Liver (tissue), 3 donors: ENCODE measurements around the gene CELA2A.
"Not testable (repeated sequence)": the region's sequence is repeated elsewhere in the genome, so short reads cannot be mapped to it uniquely, and the experiment has no call there.

ENCODE experiments used
- FOXA2 ChIP-seq: IDR thresholded peaks from 2 replicates; pipeline ENCODE4 v1.6.1; 2016; ENCODE audit warnings: antibody characterized with exemption
- JUND ChIP-seq, 2 donors: IDR thresholded peaks; 2 replicates each; pipeline ENCODE4 v1.6.1; 2016; ENCODE audit warnings: antibody characterized with exemption in 2 of 2
- RAD21 ChIP-seq, 2 donors: IDR thresholded peaks; 2 replicates each; pipeline ENCODE4 v1.6.1; 2016; ENCODE audit warnings: antibody characterized with exemption in 2 of 2, mild to moderate bottlenecking in 2 of 2
- TF ChIP-seq, protein P1 (sequence below): fragments of 150-350 bp; IDR thresholded peaks from 2 replicates; pipeline ENCODE4 v1.5.1; 2017; ENCODE audit warnings: improper control_type of control experiment, low read depth, low read length; ENCODE audit not compliant: missing input control
- donor health status: healthy.
- donor health status: healthy.

DNA sequence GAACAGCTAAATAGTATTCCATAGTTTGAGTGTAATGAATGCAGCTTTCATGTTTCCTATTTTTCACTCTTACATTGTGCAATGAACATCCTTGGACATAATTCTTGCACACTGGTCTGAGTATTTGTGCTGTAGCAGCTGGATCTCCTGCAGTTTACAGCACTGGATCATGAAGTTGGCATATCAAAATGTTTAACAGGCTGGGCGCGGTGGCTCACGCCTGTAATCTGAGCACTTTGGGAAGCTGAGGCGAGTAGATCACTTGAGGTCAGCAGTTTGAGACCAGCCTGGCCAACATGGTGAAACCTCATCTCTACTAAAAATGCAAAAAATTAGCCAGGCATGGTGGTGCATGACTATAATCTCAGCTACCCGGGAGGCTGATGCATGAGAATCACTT, 14.5 kb downstream of the CELA2A start:
- TF ChIP-seq, protein P1, sequence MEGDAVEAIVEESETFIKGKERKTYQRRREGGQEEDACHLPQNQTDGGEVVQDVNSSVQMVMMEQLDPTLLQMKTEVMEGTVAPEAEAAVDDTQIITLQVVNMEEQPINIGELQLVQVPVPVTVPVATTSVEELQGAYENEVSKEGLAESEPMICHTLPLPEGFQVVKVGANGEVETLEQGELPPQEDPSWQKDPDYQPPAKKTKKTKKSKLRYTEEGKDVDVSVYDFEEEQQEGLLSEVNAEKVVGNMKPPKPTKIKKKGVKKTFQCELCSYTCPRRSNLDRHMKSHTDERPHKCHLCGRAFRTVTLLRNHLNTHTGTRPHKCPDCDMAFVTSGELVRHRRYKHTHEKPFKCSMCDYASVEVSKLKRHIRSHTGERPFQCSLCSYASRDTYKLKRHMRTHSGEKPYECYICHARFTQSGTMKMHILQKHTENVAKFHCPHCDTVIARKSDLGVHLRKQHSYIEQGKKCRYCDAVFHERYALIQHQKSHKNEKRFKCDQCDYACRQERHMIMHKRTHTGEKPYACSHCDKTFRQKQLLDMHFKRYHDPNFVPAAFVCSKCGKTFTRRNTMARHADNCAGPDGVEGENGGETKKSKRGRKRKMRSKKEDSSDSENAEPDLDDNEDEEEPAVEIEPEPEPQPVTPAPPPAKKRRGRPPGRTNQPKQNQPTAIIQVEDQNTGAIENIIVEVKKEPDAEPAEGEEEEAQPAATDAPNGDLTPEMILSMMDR: not testable (repeated sequence)
- not testable (repeated sequence) for TF ChIP-seq FOXA2; JUND (IDR thresholded peaks at IDR 0.05); RAD21 (IDR thresholded peaks at IDR 0.05)
